Right lobe of liver (tissue), 6 donors: Measurements from ENCODE around the gene PCSK6. TPM values are rescaled to one million over a fixed set of nuclear protein-coding genes. Genes with fewer than 3 reads are reported as not detected.
A peak's percentile ranks its signal among the peaks of the same experiment; 100 is the strongest.
"Not testable (repeated sequence)": the region's sequence is repeated elsewhere in the genome, so short reads cannot be mapped to it uniquely, and the experiment has no call there.

ENCODE experiments used
- ATAC-seq, 4 donors: fragments of 200-7000 bp; cut with Tn5 transposase; one replicate each; pipeline ENCODE4 v1.9.1; 2020; ENCODE audit warnings: mild to moderate bottlenecking in 4 of 4, moderate library complexity in 4 of 4
- DNase-seq, 3 donors: peaks; one replicate each; pipeline ENCODE4 v3.0.0-alpha.2; 2020
- H3K27ac ChIP-seq, 3 donors: fragments of 200-600 bp; one replicate each; pipeline ENCODE4 v1.8.0; 2022
- H3K27me3 ChIP-seq, 2 donors: fragments of 200-600 bp; one replicate each; pipeline ENCODE4 v1.8.0; 2022
- H3K36me3 ChIP-seq, 4 donors: fragments of 200-600 bp; sonication (generic) in 1 of 4; one replicate each; pipeline versions ENCODE4 v1.5.1 to v1.8.0; 2017 to 2022; ENCODE audit warnings: control low read depth in 1 of 4
- H3K4me1 ChIP-seq, 4 donors: fragments of 200-600 bp; sonication (generic) in 1 of 4; one replicate each; pipeline versions ENCODE4 v1.5.1 to v1.8.0; 2017 to 2022; ENCODE audit warnings: control low read depth in 1 of 4
- H3K4me3 ChIP-seq, 3 donors: fragments of 200-600 bp; one replicate each; pipeline ENCODE4 v1.8.0; 2022
- H3K9me3 ChIP-seq, 4 donors: fragments of 200-600 bp; sonication (generic) in 1 of 4; one replicate each; pipeline versions ENCODE4 v1.5.1 to v1.8.0; 2017 to 2022; ENCODE audit warnings: control low read depth in 1 of 4
- POLR2A ChIP-seq: fragments of 450-650 bp; IDR thresholded peaks from one replicate; pipeline ENCODE4 v1.6.1; 2017; ENCODE audit warnings: antibody characterized with exemption, mild to moderate bottlenecking
- WGBS: methylation state at CpG from one replicate; pipeline ENCODE4 v1.1.6; 2018; ENCODE audit warnings: low coverage, low lambda C conversion rate; ENCODE audit not compliant: insufficient coverage; ENCODE audit errors: missing lambda C conversion rate; 5-methylcytosine and 5-hydroxymethylcytosine counted together
- intact Hi-C, 2 donors: fragments of 100-400 bp; cut with DNase I; formaldehyde crosslinking; loops; one replicate each; pipeline versions ENCODE4 v1.11.2 to v1.14.1; 2022
- total RNA-seq, 6 experiments: library from RNA; depleted of rRNA in 2 of 6; stranded (reverse); fragments of >200 nt in 2 of 6; fragmentation: NEBNext Ultra II Directional in 3 of 6; extraction: Animal tissue kit (Norgen Biotek cat#: 25700) in 3 of 6; gene quantifications; one replicate each; pipeline versions ENCODE4 v1.1.0 to v1.2.4, GENCODE V29; 2016 to 2023
- TF ChIP-seq, protein P1 (sequence below), 4 donors: fragments of 200-600 bp in 3 of 4; fragments of 450-650 bp in 1 of 4; IDR thresholded peaks; one replicate each; pipeline versions ENCODE4 v1.5.1 to v1.8.0; 2016 to 2022; ENCODE audit warnings: antibody characterized with exemption in 4 of 4, mild to moderate bottlenecking in 2 of 4
- donor health status: DM: no; HTN: yes; CAD: no.
- donor health status: DM: no; HTN: no; CAD: no.
- donor health status: DM: no; HTN: no; CAD: no.
- donor health status: DM: no; HTN: yes; CAD: no.
- donor health status: DM: no; HTN: yes; CAD: no.

Gene PCSK6
- total RNA-seq, 6 experiments from 2014 or later, result 165 to 218 (median 207) TPM

DNA sequence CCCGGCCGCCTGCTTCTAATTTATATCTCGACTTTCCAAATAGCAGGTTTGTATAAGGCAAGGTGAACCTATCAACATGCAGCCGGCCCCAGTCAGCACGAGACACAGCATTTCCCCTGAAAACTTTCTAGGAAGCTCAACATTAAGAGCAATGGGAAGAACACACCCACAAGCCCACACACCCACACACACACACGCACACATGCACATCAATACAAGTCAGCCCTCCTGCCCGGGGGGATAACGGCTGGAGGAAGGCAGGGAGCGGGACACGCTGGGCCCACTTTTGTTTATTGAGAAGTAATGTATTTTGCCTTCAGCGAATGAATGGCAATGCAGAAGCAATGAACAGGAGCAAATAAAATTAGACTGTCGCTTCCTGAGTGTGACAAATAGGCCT is 83.5 kb downstream of the PCSK6 start:
- ATAC-seq (no peak), DNase-seq (no peak)
- Histone ChIP-seq H3K4me1 (no peaks in the 10 kb centered on the region), H3K4me3 (no peak overlapping the region), H3K27me3 (no peaks in the 10 kb centered on the region), H3K36me3 (peaks cover 1 to 43% (median 23%) of the 10 kb centered on the region in 4 donors), H3K27ac (no peak overlapping the region), H3K9me3 (no peaks in the 10 kb centered on the region)
- no peak for TF ChIP-seq POLR2A
- TF ChIP-seq, protein P1, sequence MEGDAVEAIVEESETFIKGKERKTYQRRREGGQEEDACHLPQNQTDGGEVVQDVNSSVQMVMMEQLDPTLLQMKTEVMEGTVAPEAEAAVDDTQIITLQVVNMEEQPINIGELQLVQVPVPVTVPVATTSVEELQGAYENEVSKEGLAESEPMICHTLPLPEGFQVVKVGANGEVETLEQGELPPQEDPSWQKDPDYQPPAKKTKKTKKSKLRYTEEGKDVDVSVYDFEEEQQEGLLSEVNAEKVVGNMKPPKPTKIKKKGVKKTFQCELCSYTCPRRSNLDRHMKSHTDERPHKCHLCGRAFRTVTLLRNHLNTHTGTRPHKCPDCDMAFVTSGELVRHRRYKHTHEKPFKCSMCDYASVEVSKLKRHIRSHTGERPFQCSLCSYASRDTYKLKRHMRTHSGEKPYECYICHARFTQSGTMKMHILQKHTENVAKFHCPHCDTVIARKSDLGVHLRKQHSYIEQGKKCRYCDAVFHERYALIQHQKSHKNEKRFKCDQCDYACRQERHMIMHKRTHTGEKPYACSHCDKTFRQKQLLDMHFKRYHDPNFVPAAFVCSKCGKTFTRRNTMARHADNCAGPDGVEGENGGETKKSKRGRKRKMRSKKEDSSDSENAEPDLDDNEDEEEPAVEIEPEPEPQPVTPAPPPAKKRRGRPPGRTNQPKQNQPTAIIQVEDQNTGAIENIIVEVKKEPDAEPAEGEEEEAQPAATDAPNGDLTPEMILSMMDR (IDR thresholded peaks at IDR 0.05), result no peak
- WGBS, result 92% methylated on average over 10 of the region's 12 CpGs
- intact Hi-C loops, result no loop called here

DNA sequence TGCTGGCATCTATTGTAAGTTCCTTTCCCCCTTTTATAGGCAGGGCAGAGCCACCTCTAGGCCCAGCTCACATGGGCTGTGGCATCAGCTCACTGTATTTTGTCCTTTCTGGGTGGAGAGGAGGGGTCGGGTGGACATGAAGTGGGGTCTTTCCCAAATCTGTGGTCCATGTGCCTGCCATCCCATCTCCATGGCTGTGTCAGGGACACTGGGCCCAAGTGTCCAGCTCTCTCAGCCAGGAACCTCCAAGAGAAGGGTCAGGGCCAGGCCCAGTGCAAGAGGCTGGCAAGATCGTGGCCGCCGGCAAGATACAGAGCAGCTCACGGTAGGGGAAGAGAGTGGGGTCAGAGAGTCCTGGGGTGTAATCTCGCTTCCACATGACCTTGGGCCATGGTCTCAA is 85.3 kb downstream of the PCSK6 start:
- TF ChIP-seq POLR2A, result no peak
- TF ChIP-seq, protein P1 (IDR thresholded peaks at IDR 0.05), result no peak
- H3K9me3 ChIP-seq, result no peaks in the 10 kb centered on the region
- intact Hi-C loops, result no loop called here
- no peak overlapping the region for H3K4me3 ChIP-seq
- no peaks in the 10 kb centered on the region for H3K4me1 ChIP-seq
- H3K27ac ChIP-seq, result no peak overlapping the region
- no peak for DNase-seq
- WGBS, result 87% methylated on average over 5 of the region's 6 CpGs
- peak in 2 of 4 donors; percentile 8 to 34 for ATAC-seq
- peaks cover 0 to 46% (median 18%) of the 10 kb centered on the region in 4 donors for H3K36me3 ChIP-seq
- no peaks in the 10 kb centered on the region for H3K27me3 ChIP-seq

DNA sequence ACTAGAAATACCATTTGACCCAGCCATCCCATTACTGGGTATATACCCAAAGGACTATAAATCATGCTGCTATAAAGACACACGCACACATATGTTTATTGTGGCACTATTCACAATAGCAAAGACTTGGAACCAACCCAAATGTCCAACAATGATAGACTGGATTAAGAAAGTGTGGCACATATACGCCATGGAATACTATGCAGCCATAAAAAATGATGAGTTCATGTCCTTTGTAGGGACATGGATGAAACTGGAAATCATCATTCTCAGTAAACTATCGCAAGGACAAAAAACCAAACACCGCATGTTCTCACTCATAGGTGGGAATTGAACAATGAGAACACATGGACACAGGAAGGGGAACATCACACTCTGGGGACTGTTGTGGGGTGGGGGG is 86.6 kb downstream of the PCSK6 start:
- H3K4me1 ChIP-seq, DNase-seq, ATAC-seq, H3K4me3 ChIP-seq, H3K27ac ChIP-seq, H3K9me3 ChIP-seq, H3K27me3 ChIP-seq, intact Hi-C loops: not testable (repeated sequence)
- whole genome bisulfite sequencing, result 80% methylated on average over 1 of the region's 4 CpGs
- peaks cover 0 to 50% (median 16%) of the 10 kb centered on the region in 4 donors for H3K36me3 ChIP-seq

DNA sequence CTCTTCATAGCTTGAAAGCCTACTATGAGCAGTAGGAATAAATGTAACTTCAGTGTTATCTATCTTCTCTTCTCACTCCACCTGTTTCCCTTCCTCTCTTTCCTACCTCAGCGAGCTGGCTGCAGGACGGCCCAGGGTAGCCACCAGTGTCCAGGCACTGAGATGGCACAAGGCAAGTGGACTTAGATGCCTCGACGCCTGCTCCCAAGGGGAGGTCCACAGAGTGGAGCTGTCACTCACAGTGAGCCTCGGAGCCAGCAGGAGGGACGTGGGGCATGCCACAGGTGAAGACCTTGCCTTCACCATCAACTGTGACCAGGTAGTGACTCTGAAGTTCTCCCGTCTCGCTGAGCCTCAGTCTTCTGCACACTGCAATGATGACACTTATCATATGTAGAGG is 88.2 kb downstream of the PCSK6 start:
- TF ChIP-seq, protein P1 (IDR thresholded peaks at IDR 0.05), result no peak
- no peak for TF ChIP-seq POLR2A
- no peak overlapping the region for H3K4me3 ChIP-seq
- peaks cover 0 to 52% (median 15%) of the 10 kb centered on the region in 4 donors for H3K36me3 ChIP-seq
- intact Hi-C loops, result no loop called here
- no peak overlapping the region for H3K27ac ChIP-seq
- peak in 2 of 4 donors; percentile 15 to 28 for ATAC-seq
- no peaks in the 10 kb centered on the region for H3K9me3 ChIP-seq
- H3K4me1 ChIP-seq, result no peaks in the 10 kb centered on the region
- H3K27me3 ChIP-seq, result no peaks in the 10 kb centered on the region
- WGBS, result 92% methylated on average over 2 of the region's 8 CpGs
- DNase-seq, result no peak

DNA sequence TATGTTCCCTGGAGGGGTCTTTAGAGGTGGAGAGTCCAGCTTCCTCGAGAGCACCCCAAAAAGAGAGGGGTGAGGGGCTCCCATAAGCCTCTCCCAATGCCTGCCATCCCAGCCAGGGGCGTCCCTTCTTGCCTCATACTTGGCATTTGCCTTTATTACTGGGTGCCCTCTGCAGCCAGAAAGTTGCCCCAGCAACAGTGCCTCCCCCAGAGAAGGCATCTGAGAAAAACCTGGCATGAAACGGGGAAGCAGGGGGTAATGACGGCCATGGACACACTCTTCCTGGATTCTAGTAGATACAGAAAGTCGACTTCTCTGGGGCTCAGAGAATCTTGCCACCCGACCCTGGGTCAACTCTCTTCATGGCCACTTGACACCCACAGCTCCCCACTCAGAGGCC is 90.1 kb downstream of the PCSK6 start:
- DNase-seq, result no peak
- Histone ChIP-seq H3K27ac (no peak overlapping the region), H3K4me1 (no peaks in the 10 kb centered on the region), H3K4me3 (no peak overlapping the region), H3K9me3 (no peaks in the 10 kb centered on the region), H3K27me3 (no peaks in the 10 kb centered on the region), H3K36me3 (peaks cover 0 to 70% (median 21%) of the 10 kb centered on the region in 4 donors)
- ATAC-seq, result no peak
- intact Hi-C loops, result loop anchor here in 1 of 2 donors (10.0 kb wide), 1 partner anchor 85 kb away; the partner anchor contains the start of gene PCSK6
- TF ChIP-seq, protein P1 (IDR thresholded peaks at IDR 0.05), result no peak
- no peak for TF ChIP-seq POLR2A
- 85% methylated on average over 6 of the region's 6 CpGs for WGBS
